ENCODE measurements around the gene SH2D4B. TPM values are rescaled to one million over a fixed set of nuclear protein-coding genes. Genes with fewer than 3 reads are reported as not detected.

Gene SH2D4B
- polyA plus RNA-seq, 1 donor from 2014 or later, result 1.4 TPM

- no peak overlapping the region for H3K9ac ChIP-seq (ENCODE audit: low read length)
- no peak overlapping the region for H3K27ac ChIP-seq (ENCODE audit: low read length)
- no peaks in the 10 kb centered on the region for H3K79me2 ChIP-seq (replicated peaks; ENCODE audit: insufficient read depth, low read length)
- H3K36me3 ChIP-seq (ENCODE audit: insufficient read depth, low read length), result no peaks in the 10 kb centered on the region
- H3F3A ChIP-seq (ENCODE audit: insufficient read depth, low read length, poor library complexity, severe bottlenecking), result no peaks in the 10 kb centered on the region
- TF ChIP-seq REST (IDR thresholded peaks at IDR 0.05; ENCODE audit: borderline replicate concordance) (no peak), RAD21 (conservative IDR thresholded peaks at IDR 0.05) (no peak), SMC3 (conservative IDR thresholded peaks at IDR 0.05; ENCODE audit: poor library complexity) (no peak), EZH2 (IDR thresholded peaks at IDR 0.05; ENCODE audit: borderline replicate concordance, insufficient read depth, low read length, poor library complexity, severe bottlenecking) (no peak), EP300 (conservative IDR thresholded peaks at IDR 0.05; ENCODE audit: poor library complexity, severe bottlenecking) (no peak), CTCF (IDR thresholded peaks at IDR 0.05; ENCODE audit: poor library complexity, severe bottlenecking) (no peak), MXI1 (conservative IDR thresholded peaks at IDR 0.05; ENCODE audit: poor library complexity, severe bottlenecking) (no peak), POLR2AphosphoS5 (IDR thresholded peaks at IDR 0.05) (no peak), TAF1 (IDR thresholded peaks at IDR 0.05; ENCODE audit: low read depth) (no peak)
- H2AFZ ChIP-seq (ENCODE audit: low read depth, low read length), result no peak overlapping the region
- no peaks in the 10 kb centered on the region for H3K9me2 ChIP-seq (ENCODE audit: insufficient read depth, low read length)
- H3K4me3 ChIP-seq (ENCODE audit: low read length), result no peak overlapping the region
- peaks cover 6% of the 10 kb centered on the region for H3K9me3 ChIP-seq (ENCODE audit: low read length)
- H3K27me3 ChIP-seq (ENCODE audit: insufficient read depth, low read depth, low read length), result no peaks in the 10 kb centered on the region
- H4K20me1 ChIP-seq (ENCODE audit: insufficient read depth), result no peaks in the 10 kb centered on the region
- no peak overlapping the region for H3K4me2 ChIP-seq (ENCODE audit: low read length)
Observed at GRCh38 chr10:80659289-80659688, 121.6 kb downstream of the SH2D4B start.

- no peak for TF ChIP-seq RAD21 (conservative IDR thresholded peaks at IDR 0.05)
- TF ChIP-seq MXI1 (conservative IDR thresholded peaks at IDR 0.05; ENCODE audit: poor library complexity, severe bottlenecking), result no peak
- TF ChIP-seq EZH2 (IDR thresholded peaks at IDR 0.05; ENCODE audit: borderline replicate concordance, insufficient read depth, low read length, poor library complexity, severe bottlenecking), result no peak
- TF ChIP-seq EP300 (conservative IDR thresholded peaks at IDR 0.05; ENCODE audit: poor library complexity, severe bottlenecking), result no peak
- TF ChIP-seq CTCF (IDR thresholded peaks at IDR 0.05; ENCODE audit: poor library complexity, severe bottlenecking), result no peak
- TF ChIP-seq SMC3 (conservative IDR thresholded peaks at IDR 0.05; ENCODE audit: poor library complexity), result no peak
- TF ChIP-seq TAF1 (IDR thresholded peaks at IDR 0.05; ENCODE audit: low read depth), result no peak
- no peak for TF ChIP-seq REST (IDR thresholded peaks at IDR 0.05; ENCODE audit: borderline replicate concordance)
- TF ChIP-seq POLR2AphosphoS5 (IDR thresholded peaks at IDR 0.05), result no peak
- Histone ChIP-seq H3K36me3 (ENCODE audit: insufficient read depth, low read length) (no peaks in the 10 kb centered on the region), H3K4me2 (ENCODE audit: low read length) (no peak overlapping the region), H2AFZ (ENCODE audit: low read depth, low read length) (no peak overlapping the region), H3F3A (ENCODE audit: insufficient read depth, low read length, poor library complexity, severe bottlenecking) (no peaks in the 10 kb centered on the region), H3K79me2 (replicated peaks; ENCODE audit: insufficient read depth, low read length) (no peaks in the 10 kb centered on the region), H4K20me1 (ENCODE audit: insufficient read depth) (no peaks in the 10 kb centered on the region), H3K27me3 (ENCODE audit: insufficient read depth, low read depth, low read length) (no peaks in the 10 kb centered on the region), H3K9me3 (ENCODE audit: low read length) (no peaks in the 10 kb centered on the region), H3K9me2 (ENCODE audit: insufficient read depth, low read length) (no peaks in the 10 kb centered on the region), H3K4me3 (ENCODE audit: low read length) (no peak overlapping the region), H3K27ac (ENCODE audit: low read length) (no peak overlapping the region), H3K9ac (ENCODE audit: low read length) (no peak overlapping the region)
Observed at GRCh38 chr10:80660266-80660665, 122.6 kb downstream of the SH2D4B start.
